Astrocyte (in vitro differentiated cells and primary cell): ENCODE results near the gene SEMA7A. TPM values are rescaled to one million over a fixed set of nuclear protein-coding genes. Genes with fewer than 3 reads are reported as not detected.

ENCODE experiments used
- DNase-seq: peaks from one replicate; pipeline ENCODE4 v3.0.0-alpha.2; 2010; ENCODE audit warnings: low read depth
- FAIRE-seq: peaks from 2 replicates; lab custom pipeline; 2011; peaks lifted over from hg19 to GRCh38; lab: Jason Lieb, UNC
- H2AFZ ChIP-seq: 2 replicates; pipeline ENCODE4 v1.6.0; 2012; ENCODE audit warnings: low read depth, low read length, inconsistent platforms
- H3K27ac ChIP-seq: 2 replicates; pipeline ENCODE4 v1.5.1; 2011; ENCODE audit warnings: low read depth, low read length, inconsistent platforms
- H3K27me3 ChIP-seq: 2 replicates; pipeline ENCODE4 v1.6.0; 2011; ENCODE audit warnings: low read length, inconsistent platforms; ENCODE audit not compliant: insufficient read depth
- H3K36me3 ChIP-seq: 2 replicates; pipeline ENCODE4 v1.5.1; 2011; ENCODE audit warnings: low read length, inconsistent platforms; ENCODE audit not compliant: insufficient read depth
- H3K4me1 ChIP-seq: 2 replicates; pipeline ENCODE4 v1.5.1; 2011; ENCODE audit warnings: low read length, inconsistent platforms; ENCODE audit not compliant: insufficient read depth
- H3K4me2 ChIP-seq: 2 replicates; pipeline ENCODE4 v1.6.0; 2012; ENCODE audit warnings: low read length, inconsistent platforms
- H3K4me3 ChIP-seq: 2 replicates; pipeline ENCODE4 v1.5.1; 2011; ENCODE audit warnings: low read depth, mild to moderate bottlenecking, low read length, inconsistent platforms; ENCODE audit not compliant: insufficient read depth
- H3K79me2 ChIP-seq: 2 replicates; pipeline ENCODE4 v1.6.0; 2012; ENCODE audit warnings: mild to moderate bottlenecking, low read length, inconsistent platforms; ENCODE audit not compliant: insufficient read depth
- H3K9ac ChIP-seq: 2 replicates; pipeline ENCODE4 v1.6.0; 2012; ENCODE audit warnings: mild to moderate bottlenecking, low read length, inconsistent platforms
- H3K9me3 ChIP-seq: 2 replicates; pipeline ENCODE4 v1.5.1; 2012; ENCODE audit warnings: low read depth, mild to moderate bottlenecking, low read length, inconsistent platforms; ENCODE audit not compliant: insufficient read depth
- H4K20me1 ChIP-seq: 2 replicates; pipeline ENCODE4 v1.6.0; 2012; ENCODE audit warnings: low read length, inconsistent platforms; ENCODE audit not compliant: insufficient read depth
- H3K27ac Mint-ChIP-seq: one replicate; pipeline ENCODE4 v1.8.0; 2021; ENCODE audit warnings: mild to moderate bottlenecking, mixed read lengths; ENCODE audit not compliant: unreplicated experiment
- H3K27me3 Mint-ChIP-seq: one replicate; pipeline ENCODE4 v1.8.0; 2021; ENCODE audit warnings: low read depth, mixed read lengths; ENCODE audit not compliant: unreplicated experiment
- H3K36me3 Mint-ChIP-seq: one replicate; pipeline ENCODE4 v1.8.0; 2021; ENCODE audit warnings: low read depth, mixed read lengths; ENCODE audit not compliant: unreplicated experiment
- H3K4me1 Mint-ChIP-seq: one replicate; pipeline ENCODE4 v1.8.0; 2021; ENCODE audit warnings: low read depth, mixed read lengths; ENCODE audit not compliant: unreplicated experiment
- H3K4me3 Mint-ChIP-seq: one replicate; pipeline ENCODE4 v1.8.0; 2021; ENCODE audit warnings: mild to moderate bottlenecking, moderate library complexity, mixed read lengths; ENCODE audit not compliant: unreplicated experiment
- H3K9me3 Mint-ChIP-seq: one replicate; pipeline ENCODE4 v1.8.0; 2021; ENCODE audit warnings: mild to moderate bottlenecking, mixed read lengths; ENCODE audit not compliant: unreplicated experiment
- EZH2 ChIP-seq: IDR thresholded peaks from 2 replicates; pipeline ENCODE4 v1.6.1; 2012; ENCODE audit warnings: mild to moderate bottlenecking, low read length, inconsistent platforms; ENCODE audit not compliant: insufficient read depth
- total RNA-seq: library from RNA; stranded (reverse); gene quantifications from 2 replicates; pipeline ENCODE4 v1.2.1, GENCODE V29; 2021
- TF ChIP-seq, protein P1 (sequence below): IDR thresholded peaks from 2 replicates; pipeline ENCODE4 v1.5.1; 2011; ENCODE audit warnings: low read depth, mild to moderate bottlenecking, inconsistent platforms, low read length, moderate library complexity; ENCODE audit not compliant: insufficient read depth

The SEMA7A gene
- total RNA-seq, 1 donor from 2014 or later = 26.7 TPM

DNA sequence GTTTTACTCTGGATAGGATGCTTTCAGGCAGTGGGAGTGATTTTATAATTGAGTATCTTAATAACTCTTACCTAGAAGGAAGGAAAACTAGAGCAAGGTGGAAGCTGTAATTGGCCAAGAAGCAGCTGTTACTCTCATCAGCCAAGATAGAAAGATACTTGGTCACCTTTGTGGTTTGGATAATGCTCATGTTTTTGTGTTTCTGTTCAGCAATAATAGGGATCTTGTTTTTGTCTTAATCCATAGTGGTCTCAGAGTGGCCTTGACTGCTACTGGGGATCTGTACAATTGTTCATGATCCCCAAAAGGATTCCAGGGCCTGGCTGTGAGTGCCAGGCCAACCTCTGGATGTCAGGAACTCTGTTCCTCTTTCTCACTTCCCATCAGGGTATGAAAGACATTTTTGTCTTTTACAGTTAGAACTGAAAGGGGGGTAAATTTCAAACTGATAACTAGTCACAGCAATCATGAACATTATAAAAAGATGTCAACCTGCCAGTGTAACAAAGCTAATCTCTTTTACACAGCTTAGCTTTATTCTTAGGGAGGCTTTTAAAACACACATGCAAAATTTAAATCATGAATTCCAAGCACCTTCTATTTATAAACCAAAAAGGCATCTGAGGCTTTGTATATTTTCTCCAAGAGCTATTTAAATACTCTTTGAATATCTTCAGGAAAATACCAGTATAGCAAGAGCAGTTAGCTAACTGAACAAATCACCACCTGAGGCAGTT is 21.2 kb upstream of the SEMA7A start:
- H3K4me3 ChIP-seq = no peak overlapping the region
- Mint-ChIP-seq H3K27me3 (no peaks in the 10 kb centered on the region), H3K27ac (peak overlapping the region; percentile 78), H3K4me1 (peaks cover 24% of the 10 kb centered on the region), H3K9me3 (no peaks in the 10 kb centered on the region), H3K36me3 (peaks cover 23% of the 10 kb centered on the region), H3K4me3 (no peak overlapping the region)
- peaks cover 5% of the 10 kb centered on the region for H3K4me1 ChIP-seq
- H2AFZ ChIP-seq = no peak overlapping the region
- no peaks in the 10 kb centered on the region for H4K20me1 ChIP-seq
- H3K27ac ChIP-seq = no peak overlapping the region
- DNase-seq = no peak
- TF ChIP-seq, protein P1, sequence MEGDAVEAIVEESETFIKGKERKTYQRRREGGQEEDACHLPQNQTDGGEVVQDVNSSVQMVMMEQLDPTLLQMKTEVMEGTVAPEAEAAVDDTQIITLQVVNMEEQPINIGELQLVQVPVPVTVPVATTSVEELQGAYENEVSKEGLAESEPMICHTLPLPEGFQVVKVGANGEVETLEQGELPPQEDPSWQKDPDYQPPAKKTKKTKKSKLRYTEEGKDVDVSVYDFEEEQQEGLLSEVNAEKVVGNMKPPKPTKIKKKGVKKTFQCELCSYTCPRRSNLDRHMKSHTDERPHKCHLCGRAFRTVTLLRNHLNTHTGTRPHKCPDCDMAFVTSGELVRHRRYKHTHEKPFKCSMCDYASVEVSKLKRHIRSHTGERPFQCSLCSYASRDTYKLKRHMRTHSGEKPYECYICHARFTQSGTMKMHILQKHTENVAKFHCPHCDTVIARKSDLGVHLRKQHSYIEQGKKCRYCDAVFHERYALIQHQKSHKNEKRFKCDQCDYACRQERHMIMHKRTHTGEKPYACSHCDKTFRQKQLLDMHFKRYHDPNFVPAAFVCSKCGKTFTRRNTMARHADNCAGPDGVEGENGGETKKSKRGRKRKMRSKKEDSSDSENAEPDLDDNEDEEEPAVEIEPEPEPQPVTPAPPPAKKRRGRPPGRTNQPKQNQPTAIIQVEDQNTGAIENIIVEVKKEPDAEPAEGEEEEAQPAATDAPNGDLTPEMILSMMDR = no peak
- no peak for TF ChIP-seq EZH2
- no peak overlapping the region for H3K9ac ChIP-seq
- no peaks in the 10 kb centered on the region for H3K9me3 ChIP-seq
- H3K4me2 ChIP-seq = no peak overlapping the region
- no peaks in the 10 kb centered on the region for H3K27me3 ChIP-seq
- H3K79me2 ChIP-seq = no peaks in the 10 kb centered on the region
- H3K36me3 ChIP-seq = no peaks in the 10 kb centered on the region
- no peak for FAIRE-seq

- no peaks in the 10 kb centered on the region for H4K20me1 ChIP-seq
- FAIRE-seq = no peak
- TF ChIP-seq, protein P1 = no peak
- no peak for TF ChIP-seq EZH2
- H3K27ac ChIP-seq = no peak overlapping the region
- Mint-ChIP-seq H3K4me1 (peaks cover 24% of the 10 kb centered on the region), H3K9me3 (no peaks in the 10 kb centered on the region), H3K27me3 (no peaks in the 10 kb centered on the region), H3K4me3 (no peak overlapping the region), H3K36me3 (peaks cover 29% of the 10 kb centered on the region), H3K27ac (peak overlapping the region; percentile 79)
- H3K4me1 ChIP-seq = peaks cover 5% of the 10 kb centered on the region
- peaks cover 3% of the 10 kb centered on the region for H3K36me3 ChIP-seq
- no peaks in the 10 kb centered on the region for H3K9me3 ChIP-seq
- peak; percentile 46 for DNase-seq
- peak overlapping the region; percentile 41 for H3K4me2 ChIP-seq
- H3K9ac ChIP-seq = no peak overlapping the region
- no peaks in the 10 kb centered on the region for H3K79me2 ChIP-seq
- no peak overlapping the region for H2AFZ ChIP-seq
- no peaks in the 10 kb centered on the region for H3K27me3 ChIP-seq
- H3K4me3 ChIP-seq = no peak overlapping the region
Observed at GRCh38 chr15:74453925-74454763, 20.4 kb upstream of the SEMA7A start.
